ENCODE results near the gene MYO3B.

Gene MYO3B

GRCh38 chr2:170394641-170395387, 216.9 kb downstream of the MYO3B start:
- no peak for TF ChIP-seq FOXP2 (optimal IDR thresholded peaks at IDR 0.05; ENCODE audit: borderline replicate concordance, extremely low read depth, extremely low read length, insufficient read depth)
- no peak for TF ChIP-seq SIN3A (IDR thresholded peaks at IDR 0.05; ENCODE audit: borderline replicate concordance, insufficient read depth, low read length)
- no peak for TF ChIP-seq POLR2AphosphoS5 (IDR thresholded peaks at IDR 0.05; ENCODE audit: low read depth, low read length)
- no peak for TF ChIP-seq REST (IDR thresholded peaks at IDR 0.05; ENCODE audit: insufficient read depth in 1 of 2, low read depth in 2 of 2, low read length in 2 of 2)
- TF ChIP-seq TAF1 (IDR thresholded peaks at IDR 0.05; ENCODE audit: borderline replicate concordance, insufficient read depth, low read length), result no peak

GRCh38 chr2:170396799-170397459, 219.0 kb downstream of the MYO3B start:
- no peak for TF ChIP-seq FOXP2 (optimal IDR thresholded peaks at IDR 0.05; ENCODE audit: borderline replicate concordance, extremely low read depth, extremely low read length, insufficient read depth)
- TF ChIP-seq SIN3A (IDR thresholded peaks at IDR 0.05; ENCODE audit: borderline replicate concordance, insufficient read depth, low read length), result no peak
- TF ChIP-seq POLR2AphosphoS5 (IDR thresholded peaks at IDR 0.05; ENCODE audit: low read depth, low read length), result no peak
- no peak for TF ChIP-seq REST (IDR thresholded peaks at IDR 0.05; ENCODE audit: insufficient read depth in 1 of 2, low read depth in 2 of 2, low read length in 2 of 2)
- no peak for TF ChIP-seq TAF1 (IDR thresholded peaks at IDR 0.05; ENCODE audit: borderline replicate concordance, insufficient read depth, low read length)

- TF ChIP-seq SIN3A (IDR thresholded peaks at IDR 0.05; ENCODE audit: borderline replicate concordance, insufficient read depth, low read length), result no peak
- no peak for TF ChIP-seq FOXP2 (optimal IDR thresholded peaks at IDR 0.05; ENCODE audit: borderline replicate concordance, extremely low read depth, extremely low read length, insufficient read depth)
- no peak for TF ChIP-seq TAF1 (IDR thresholded peaks at IDR 0.05; ENCODE audit: borderline replicate concordance, insufficient read depth, low read length)
- no peak for TF ChIP-seq REST (IDR thresholded peaks at IDR 0.05; ENCODE audit: insufficient read depth in 1 of 2, low read depth in 2 of 2, low read length in 2 of 2)
- no peak for TF ChIP-seq POLR2AphosphoS5 (IDR thresholded peaks at IDR 0.05; ENCODE audit: low read depth, low read length)
Measured at GRCh38 chr2:170401187-170401586, 223.2 kb downstream of the MYO3B start.

GRCh38 chr2:170404846-170405245, 226.9 kb downstream of the MYO3B start:
- no peak for TF ChIP-seq TAF1 (IDR thresholded peaks at IDR 0.05; ENCODE audit: borderline replicate concordance, insufficient read depth, low read length)

- TF ChIP-seq POLR2AphosphoS5 (IDR thresholded peaks at IDR 0.05; ENCODE audit: low read depth, low read length) (no peak), TAF1 (IDR thresholded peaks at IDR 0.05; ENCODE audit: borderline replicate concordance, insufficient read depth, low read length) (no peak), SIN3A (IDR thresholded peaks at IDR 0.05; ENCODE audit: borderline replicate concordance, insufficient read depth, low read length) (no peak), REST (IDR thresholded peaks at IDR 0.05; ENCODE audit: insufficient read depth in 1 of 2, low read depth in 2 of 2, low read length in 2 of 2) (no peak), FOXP2 (optimal IDR thresholded peaks at IDR 0.05; ENCODE audit: borderline replicate concordance, extremely low read depth, extremely low read length, insufficient read depth) (no peak)
Measured at GRCh38 chr2:170405326-170405725, 227.4 kb downstream of the MYO3B start.
